NCI-H345 treated with DMSO at 0.1 percent for 48 hours (cell line): Measurements from ENCODE around the gene FOXA2.
"Not testable (repeated sequence)": the region's sequence is repeated elsewhere in the genome, so short reads cannot be mapped to it uniquely, and the experiment has no call there.

Experiments
- DNase-seq: peaks from one replicate; lab custom pipeline; 2025; ENCODE audit not compliant: unreplicated experiment; lab: John Stamatoyannopoulos, UW

FOXA2 gene

GRCh38 chr20:22569353-22569752, 15.0 kb downstream of the FOXA2 start:
- DNase-seq = no peak

- DNase-seq = no peak
These were observed 15.5 kb downstream of the FOXA2 start for GRCh38 chr20:22568872-22569344.

GRCh38 chr20:22567944-22568871, 16.2 kb downstream of the FOXA2 start:
- DNase-seq = no peak

GRCh38 chr20:22566876-22567658, 17.3 kb downstream of the FOXA2 start:
- DNase-seq = no peak

- DNase-seq = peak; percentile 25
These were observed 21.1 kb downstream of the FOXA2 start for GRCh38 chr20:22563062-22563965.

GRCh38 chr20:22562620-22563019, 21.8 kb downstream of the FOXA2 start:
- no peak for DNase-seq

- DNase-seq = no peak
These were observed 22.3 kb downstream of the FOXA2 start for GRCh38 chr20:22561965-22562577.

GRCh38 chr20:22560817-22561216, 23.6 kb downstream of the FOXA2 start:
- no peak for DNase-seq

- no peak for DNase-seq
These were observed 24.6 kb downstream of the FOXA2 start for GRCh38 chr20:22559711-22560318.

GRCh38 chr20:22557403-22558276, 26.7 kb downstream of the FOXA2 start:
- no peak for DNase-seq

- DNase-seq = no peak
These were observed 27.8 kb downstream of the FOXA2 start for GRCh38 chr20:22556565-22557056.

GRCh38 chr20:22555791-22556564, 28.4 kb downstream of the FOXA2 start:
- DNase-seq = no peak

- DNase-seq = no peak
These were observed 30.0 kb downstream of the FOXA2 start for GRCh38 chr20:22554391-22554790.

- not testable (repeated sequence) for DNase-seq
These were observed 33.9 kb downstream of the FOXA2 start for GRCh38 chr20:22550514-22550913.

- no peak for DNase-seq
These were observed 36.3 kb downstream of the FOXA2 start for GRCh38 chr20:22548040-22548439.

- no peak for DNase-seq
These were observed 38.0 kb downstream of the FOXA2 start for GRCh38 chr20:22546344-22546743.

- no peak for DNase-seq
These were observed 39.3 kb downstream of the FOXA2 start for GRCh38 chr20:22545045-22545444.

GRCh38 chr20:22544462-22544861, 39.9 kb downstream of the FOXA2 start:
- no peak for DNase-seq
